Activated CD4-positive, alpha-beta T cell treated with anti-CD3 and anti-CD28 coated beads, Interleukin-2, amount 10 ng/mL, durations not matched to agents 7 days and 5 days (primary cell): Measurements from ENCODE around the gene CHAF1A. TPM values are rescaled to one million over a fixed set of nuclear protein-coding genes. Genes with fewer than 3 reads are reported as not detected.

Experiments
- CTCF ChIA-PET: fragments of 350-600 bp; sonication (Branson Sonifier 250); formaldehyde crosslinking; loops from one replicate; lab custom pipeline; 2021; ENCODE audit warnings: antibody characterized with exemption; lab: Charles Lee
- POLR2A ChIA-PET: fragments of 350-600 bp; sonication (Branson Sonifier 250); formaldehyde crosslinking; loops from one replicate; lab custom pipeline; 2021; ENCODE audit warnings: antibody characterized with exemption; lab: Charles Lee
- DNase-seq: peaks from one replicate; pipeline ENCODE4 v3.0.0-alpha.2; 2020
- H3K27ac Mint-ChIP-seq: one replicate; pipeline ENCODE4 v1.8.0; 2021; ENCODE audit warnings: mild to moderate bottlenecking, moderate library complexity, mixed read lengths
- H3K27me3 Mint-ChIP-seq: one replicate; pipeline ENCODE4 v1.8.0; 2021; ENCODE audit warnings: mixed read lengths
- H3K36me3 Mint-ChIP-seq: one replicate; pipeline ENCODE4 v1.8.0; 2021; ENCODE audit warnings: low read depth, mixed read lengths
- H3K4me1 Mint-ChIP-seq: one replicate; pipeline ENCODE4 v1.8.0; 2021; ENCODE audit warnings: mixed read lengths
- H3K4me3 Mint-ChIP-seq: one replicate; pipeline ENCODE4 v1.8.0; 2021; ENCODE audit warnings: mild to moderate bottlenecking, moderate library complexity, mixed read lengths
- H3K9me3 Mint-ChIP-seq: one replicate; pipeline ENCODE4 v1.8.0; 2021; ENCODE audit warnings: mixed read lengths
- total RNA-seq, 2 experiments: library from RNA; stranded (reverse); gene quantifications; one replicate each; pipeline ENCODE4 v1.2.3, GENCODE V29; 2021

Gene CHAF1A, protein sequence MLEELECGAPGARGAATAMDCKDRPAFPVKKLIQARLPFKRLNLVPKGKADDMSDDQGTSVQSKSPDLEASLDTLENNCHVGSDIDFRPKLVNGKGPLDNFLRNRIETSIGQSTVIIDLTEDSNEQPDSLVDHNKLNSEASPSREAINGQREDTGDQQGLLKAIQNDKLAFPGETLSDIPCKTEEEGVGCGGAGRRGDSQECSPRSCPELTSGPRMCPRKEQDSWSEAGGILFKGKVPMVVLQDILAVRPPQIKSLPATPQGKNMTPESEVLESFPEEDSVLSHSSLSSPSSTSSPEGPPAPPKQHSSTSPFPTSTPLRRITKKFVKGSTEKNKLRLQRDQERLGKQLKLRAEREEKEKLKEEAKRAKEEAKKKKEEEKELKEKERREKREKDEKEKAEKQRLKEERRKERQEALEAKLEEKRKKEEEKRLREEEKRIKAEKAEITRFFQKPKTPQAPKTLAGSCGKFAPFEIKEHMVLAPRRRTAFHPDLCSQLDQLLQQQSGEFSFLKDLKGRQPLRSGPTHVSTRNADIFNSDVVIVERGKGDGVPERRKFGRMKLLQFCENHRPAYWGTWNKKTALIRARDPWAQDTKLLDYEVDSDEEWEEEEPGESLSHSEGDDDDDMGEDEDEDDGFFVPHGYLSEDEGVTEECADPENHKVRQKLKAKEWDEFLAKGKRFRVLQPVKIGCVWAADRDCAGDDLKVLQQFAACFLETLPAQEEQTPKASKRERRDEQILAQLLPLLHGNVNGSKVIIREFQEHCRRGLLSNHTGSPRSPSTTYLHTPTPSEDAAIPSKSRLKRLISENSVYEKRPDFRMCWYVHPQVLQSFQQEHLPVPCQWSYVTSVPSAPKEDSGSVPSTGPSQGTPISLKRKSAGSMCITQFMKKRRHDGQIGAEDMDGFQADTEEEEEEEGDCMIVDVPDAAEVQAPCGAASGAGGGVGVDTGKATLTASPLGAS
- 10 to 100 TPM; 77.1 to 83.7 TPM for total RNA-seq

DNA sequence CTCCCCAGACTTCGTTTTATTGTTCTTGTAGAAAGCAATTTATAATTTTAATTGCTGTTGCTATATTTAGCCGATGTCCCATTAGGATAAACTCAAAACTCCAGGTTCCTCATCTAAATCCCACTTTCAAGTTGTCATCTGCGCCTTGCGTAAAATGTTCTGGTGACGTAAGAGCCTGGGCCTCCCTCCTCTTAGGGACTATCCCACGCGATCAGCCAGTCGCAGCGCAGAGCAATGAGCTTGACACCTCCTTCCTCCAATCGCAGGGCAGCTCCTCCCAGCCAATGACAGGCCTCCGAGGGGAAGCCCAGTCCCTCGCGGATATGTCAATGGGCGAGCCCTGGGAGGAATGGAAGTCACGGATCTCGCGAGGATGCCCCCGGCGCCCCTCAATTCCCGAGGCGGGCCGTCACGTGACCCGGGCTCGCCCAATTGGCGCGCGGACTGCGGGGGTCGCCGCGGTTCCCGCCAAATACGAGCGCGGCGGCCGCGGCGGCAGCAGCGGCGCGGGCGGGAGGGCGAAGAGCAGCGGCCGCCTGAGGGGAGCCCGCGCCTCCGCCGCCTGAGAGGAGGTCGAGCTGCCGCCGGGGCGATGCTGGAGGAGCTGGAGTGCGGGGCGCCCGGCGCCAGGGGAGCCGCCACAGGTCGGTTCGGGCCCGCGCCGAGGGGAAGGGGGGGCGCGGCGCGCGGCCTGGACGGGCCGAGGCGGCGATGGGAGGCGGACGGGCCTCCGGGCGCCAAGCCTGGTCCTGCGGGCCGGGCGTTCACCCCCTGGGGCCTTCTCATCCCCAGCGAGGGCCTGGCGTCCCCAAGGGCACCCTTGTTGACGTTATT, at the start of gene CHAF1A:
Gene CHAF1A, plus strand, starts transcription at position 470 of the 834 bp plus-strand sequence. Its CDS starts 123 bp downstream, at position 593.
- ChIA-PET CTCF (interaction anchor here (0.7 to 3.3 kb wide), 6 partner anchors 10 to 389 kb away, joined by 3 to 52 read pairs (median 10); partner anchors contain the start of gene FEM1A), POLR2A (interaction anchor here (0.6 kb wide), 2 partner anchors 27 to 64 kb away, joined by 3 to 10 read pairs; no protein-coding TSS in a partner anchor)
- H3K36me3 Mint-ChIP-seq, result peaks cover 35% of the 10 kb centered on the region
- peaks cover 61% of the 10 kb centered on the region for H3K4me1 Mint-ChIP-seq
- H3K27ac Mint-ChIP-seq, result peak within 1 kb of the TSS; percentile 95
- DNase-seq, result peak; percentile 100
- H3K9me3 Mint-ChIP-seq, result no peaks in the 10 kb centered on the region
- peak within 1 kb of the TSS; percentile 96 for H3K4me3 Mint-ChIP-seq
- no peaks in the 10 kb centered on the region for H3K27me3 Mint-ChIP-seq

DNA sequence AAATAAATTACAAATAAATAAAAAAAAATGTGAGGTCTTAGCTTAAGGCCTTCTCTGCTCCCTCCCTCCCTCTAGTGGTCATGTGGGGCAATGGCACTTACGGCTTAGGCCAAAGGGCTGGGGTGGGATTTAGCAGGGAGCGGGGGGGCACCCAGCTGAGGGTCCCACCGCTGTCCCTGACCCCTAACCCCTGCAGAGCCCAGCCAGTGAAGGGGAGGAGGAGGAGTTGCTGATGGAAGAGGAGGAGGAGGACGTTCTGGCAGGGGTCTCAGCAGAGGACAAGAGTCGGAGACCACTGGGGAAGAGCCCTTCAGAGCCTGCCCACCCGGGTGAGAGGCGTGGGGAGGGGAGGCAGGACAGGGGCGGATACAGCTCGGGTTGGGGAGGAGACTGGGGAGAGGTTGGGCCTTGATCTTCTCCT, 49.7 kb upstream of the CHAF1A start:
- DNase-seq, result peak; percentile 71
- no peak overlapping the region for H3K4me3 Mint-ChIP-seq
- H3K27ac Mint-ChIP-seq, result no peak overlapping the region
- CTCF ChIA-PET, result interaction anchor here (0.6 to 2.9 kb wide), 13 partner anchors 10 to 101 kb away, joined by 3 to 29 read pairs (median 4); partner anchors contain the start of genes MPND and SH3GL1
- H3K27me3 Mint-ChIP-seq, result no peaks in the 10 kb centered on the region
- H3K9me3 Mint-ChIP-seq, result no peaks in the 10 kb centered on the region
- POLR2A ChIA-PET, result interaction anchor here (1.4 to 1.7 kb wide), 2 partner anchors 10 to 86 kb away, joined by 3 to 4 read pairs; no protein-coding TSS in a partner anchor
- H3K4me1 Mint-ChIP-seq, result peaks cover 2% of the 10 kb centered on the region
- peaks cover 7% of the 10 kb centered on the region for H3K36me3 Mint-ChIP-seq

DNA sequence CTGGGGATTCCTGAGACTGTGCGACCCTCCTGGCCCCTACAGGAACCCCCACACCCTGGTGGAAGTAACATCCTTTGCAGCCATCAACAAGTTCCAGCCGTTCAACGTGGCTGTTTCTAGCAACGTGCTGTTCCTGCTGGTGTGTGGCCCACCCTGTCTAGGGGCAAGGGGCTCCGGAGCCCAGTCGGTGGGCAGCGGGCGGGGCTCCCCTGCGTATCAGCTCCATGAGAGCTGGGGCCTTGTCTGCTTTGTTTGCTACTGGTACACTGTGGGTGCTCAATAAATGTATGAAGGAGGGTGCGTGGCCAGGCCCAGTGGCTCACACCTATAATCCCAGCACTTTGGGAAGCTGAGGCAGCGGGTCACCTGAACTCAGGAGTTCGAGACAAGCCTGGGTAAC, 48.2 kb upstream of the CHAF1A start:
- CTCF ChIA-PET, result interaction anchor here (0.8 to 2.9 kb wide), 3 partner anchors 8 to 87 kb away, joined by 3 to 19 read pairs (median 14); partner anchors contain the start of gene MPND
- H3K27ac Mint-ChIP-seq, result peak overlapping the region; percentile 51
- POLR2A ChIA-PET, result no interaction called here

DNA sequence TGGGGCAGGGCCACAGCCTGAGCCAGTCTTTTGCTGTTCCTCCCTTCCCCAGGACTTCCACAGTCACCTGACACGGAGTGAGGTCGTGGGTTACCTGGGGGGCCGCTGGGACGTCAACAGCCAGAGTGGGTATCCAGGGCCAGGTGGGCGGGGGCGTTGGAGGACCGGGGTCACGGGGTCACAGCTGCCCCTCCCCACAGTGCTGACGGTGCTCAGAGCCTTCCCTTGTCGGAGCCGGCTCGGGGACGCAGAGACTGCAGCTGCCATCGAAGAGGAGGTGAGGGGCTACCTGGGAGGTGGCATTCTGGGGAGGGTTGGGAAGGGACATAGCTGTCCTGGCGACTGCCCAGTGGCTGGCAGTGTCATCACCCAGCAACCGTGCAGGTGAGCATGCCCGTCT, 47.5 kb upstream of the CHAF1A start:
- Mint-ChIP-seq H3K27me3 (no peaks in the 10 kb centered on the region), H3K4me1 (peaks cover 2% of the 10 kb centered on the region), H3K9me3 (no peaks in the 10 kb centered on the region), H3K4me3 (no peak overlapping the region), H3K27ac (no peak overlapping the region), H3K36me3 (peaks cover 7% of the 10 kb centered on the region)
- DNase-seq, result no peak
- CTCF ChIA-PET, result interaction anchor here (0.7 to 0.8 kb wide), 2 partner anchors 12 to 15 kb away, joined by 3 read pairs; partner anchors contain the start of gene MPND
- POLR2A ChIA-PET, result no interaction called here

More for the DNA sequence above, 48.2 kb upstream of the CHAF1A start:
- no peaks in the 10 kb centered on the region for H3K9me3 Mint-ChIP-seq
- H3K4me3 Mint-ChIP-seq, result no peak overlapping the region
- H3K4me1 Mint-ChIP-seq, result peaks cover 2% of the 10 kb centered on the region
- no peaks in the 10 kb centered on the region for H3K27me3 Mint-ChIP-seq
- H3K36me3 Mint-ChIP-seq, result peaks cover 9% of the 10 kb centered on the region
- no peak for DNase-seq

DNA sequence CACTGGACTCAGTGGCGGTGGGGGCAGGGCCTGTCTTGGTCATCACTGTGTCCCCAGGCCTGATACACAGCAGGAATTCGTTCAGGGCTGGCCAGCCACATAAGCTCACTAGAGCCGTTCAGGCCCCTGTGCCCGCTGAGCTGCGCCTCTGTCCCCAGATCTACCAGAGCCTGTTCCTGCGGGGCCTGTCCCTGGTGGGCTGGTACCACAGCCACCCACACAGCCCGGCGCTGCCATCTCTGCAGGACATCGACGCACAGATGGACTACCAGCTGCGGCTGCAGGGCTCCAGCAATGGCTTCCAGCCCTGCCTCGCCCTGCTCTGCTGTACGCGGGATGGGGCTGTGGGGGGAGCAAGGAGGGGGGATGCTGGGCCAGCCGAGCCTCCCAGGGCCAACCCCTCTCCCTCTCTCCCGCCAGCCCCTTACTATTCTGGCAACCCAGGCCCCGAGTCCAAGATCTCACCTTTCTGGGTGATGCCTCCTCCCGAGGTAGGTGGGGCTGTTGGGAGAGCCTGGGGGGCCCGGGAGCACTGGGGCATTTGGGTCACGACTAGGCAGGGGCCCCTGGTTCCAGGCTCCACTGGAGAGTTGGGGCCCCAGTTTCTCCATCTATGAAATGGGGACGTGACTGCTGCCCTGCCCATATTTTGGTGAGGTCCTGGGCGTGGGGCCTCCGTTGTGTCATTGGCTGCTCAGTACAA, 45.2 kb upstream of the CHAF1A start:
- CTCF ChIA-PET, result interaction anchor here (0.6 to 1.3 kb wide), 2 partner anchors 43 to 91 kb away, joined by 3 to 4 read pairs; partner anchors contain the start of gene SH3GL1
- Mint-ChIP-seq H3K4me3 (no peak overlapping the region), H3K9me3 (no peaks in the 10 kb centered on the region), H3K27me3 (no peaks in the 10 kb centered on the region), H3K4me1 (peaks cover 3% of the 10 kb centered on the region), H3K27ac (no peak overlapping the region), H3K36me3 (peaks cover 14% of the 10 kb centered on the region)
- DNase-seq, result no peak
- POLR2A ChIA-PET, result no interaction called here

DNA sequence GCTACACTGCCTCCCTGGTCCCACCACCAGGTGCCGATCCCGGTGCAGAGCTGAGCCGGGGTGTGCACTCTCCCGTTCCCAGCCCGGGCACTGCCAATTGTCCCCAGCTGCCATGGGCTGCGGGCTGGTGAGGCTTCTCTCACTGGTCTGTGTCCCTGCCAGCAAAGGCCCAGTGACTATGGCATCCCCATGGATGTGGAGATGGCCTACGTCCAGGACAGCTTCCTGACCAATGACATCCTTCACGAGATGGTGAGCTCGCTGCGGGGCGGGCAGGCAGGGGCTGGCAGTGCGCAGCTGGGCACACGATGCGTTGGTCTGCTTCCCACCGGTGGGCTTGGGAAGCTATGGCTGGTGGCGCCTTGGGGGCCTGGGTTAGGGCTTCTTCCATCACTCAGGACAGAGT, 44.5 kb upstream of the CHAF1A start:
- Mint-ChIP-seq H3K9me3 (no peaks in the 10 kb centered on the region), H3K4me3 (no peak overlapping the region), H3K27me3 (no peaks in the 10 kb centered on the region), H3K4me1 (peaks cover 2% of the 10 kb centered on the region), H3K36me3 (peaks cover 14% of the 10 kb centered on the region), H3K27ac (no peak overlapping the region)
- CTCF ChIA-PET, result interaction anchor here (0.6 to 1.3 kb wide), 2 partner anchors 43 to 1285 kb away, joined by 4 to 5 read pairs; partner anchors contain the start of gene SH3GL1
- POLR2A ChIA-PET, result no interaction called here
- no peak for DNase-seq

DNA sequence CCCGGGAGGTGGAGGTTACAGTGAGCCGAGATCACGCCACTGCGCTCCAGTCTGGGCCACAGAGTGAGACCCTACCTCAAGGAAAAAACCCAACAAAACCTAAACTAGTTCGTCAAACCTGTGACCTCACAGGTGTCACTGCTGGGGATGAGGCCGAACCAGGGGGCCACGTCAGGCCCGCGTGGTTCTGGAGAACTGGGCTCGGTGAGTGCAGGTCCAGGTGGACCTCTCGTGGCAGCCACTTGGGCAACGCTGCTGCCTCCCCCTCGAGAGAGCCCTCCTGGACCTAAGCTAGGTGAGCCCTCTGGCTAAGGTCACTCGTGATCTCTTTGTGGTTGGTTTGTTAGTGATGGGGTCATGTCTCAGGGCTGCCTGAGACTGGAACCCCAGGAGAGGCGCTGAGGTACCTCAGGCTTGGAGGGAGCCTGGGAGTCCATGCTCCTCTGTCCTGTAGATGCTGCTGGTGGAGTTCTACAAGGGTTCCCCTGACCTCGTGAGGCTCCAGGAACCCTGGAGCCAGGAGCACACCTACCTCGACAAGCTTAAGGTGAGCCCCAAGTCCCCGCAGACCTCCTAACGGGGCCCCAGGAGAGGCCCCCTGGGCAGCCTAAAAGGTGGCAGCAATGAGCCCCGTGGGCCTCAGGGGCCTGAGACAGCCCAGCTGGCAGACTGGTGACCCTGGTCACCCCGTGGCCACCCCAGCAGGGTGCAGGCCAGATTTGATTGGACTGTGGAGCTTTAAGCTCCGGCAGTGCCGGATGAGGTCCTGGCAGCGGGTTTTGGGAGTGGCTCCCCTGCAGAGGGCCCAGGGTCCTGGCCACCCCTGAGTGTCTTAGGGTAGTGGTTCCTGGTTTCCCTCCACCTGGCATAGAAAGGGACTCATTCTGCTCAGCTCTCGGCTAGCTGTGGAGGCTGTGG, 43.5 kb upstream of the CHAF1A start:
- Mint-ChIP-seq H3K36me3 (peaks cover 17% of the 10 kb centered on the region), H3K27ac (no peak overlapping the region), H3K27me3 (no peaks in the 10 kb centered on the region), H3K4me3 (no peak overlapping the region), H3K9me3 (no peaks in the 10 kb centered on the region), H3K4me1 (peaks cover 2% of the 10 kb centered on the region)
- ChIA-PET CTCF (interaction anchor here (1.7 kb wide), 1 partner anchor 41 kb away, joined by 5 read pairs; the partner anchor contains the start of gene SH3GL1), POLR2A (no interaction called here)
- DNase-seq, result no peak

DNA sequence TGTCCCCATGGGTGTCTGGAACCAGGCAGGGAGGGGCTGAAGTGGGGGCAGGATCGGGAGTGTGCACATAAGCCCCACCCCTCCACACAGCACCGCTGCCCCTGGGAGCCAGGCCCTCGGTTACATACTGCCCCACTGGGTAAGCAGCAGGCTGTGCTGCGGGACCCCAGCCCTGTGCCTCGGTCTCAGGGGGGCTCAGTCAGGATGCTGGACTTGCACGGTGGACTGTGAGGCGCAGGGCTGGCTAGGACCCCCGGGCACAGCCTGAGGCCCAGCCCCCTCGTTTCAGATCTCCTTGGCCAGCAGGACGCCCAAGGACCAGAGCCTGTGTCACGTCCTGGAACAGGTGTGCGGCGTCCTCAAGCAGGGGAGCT, 42.8 kb upstream of the CHAF1A start:
- H3K27me3 Mint-ChIP-seq, result no peaks in the 10 kb centered on the region
- H3K36me3 Mint-ChIP-seq, result peaks cover 21% of the 10 kb centered on the region
- no peak overlapping the region for H3K4me3 Mint-ChIP-seq
- DNase-seq, result no peak
- H3K4me1 Mint-ChIP-seq, result peaks cover 2% of the 10 kb centered on the region
- H3K9me3 Mint-ChIP-seq, result no peaks in the 10 kb centered on the region
- no peak overlapping the region for H3K27ac Mint-ChIP-seq
- CTCF ChIA-PET, result interaction anchor here (1.7 kb wide), 1 partner anchor 41 kb away, joined by 5 read pairs; the partner anchor contains the start of gene SH3GL1
- POLR2A ChIA-PET, result no interaction called here

DNA sequence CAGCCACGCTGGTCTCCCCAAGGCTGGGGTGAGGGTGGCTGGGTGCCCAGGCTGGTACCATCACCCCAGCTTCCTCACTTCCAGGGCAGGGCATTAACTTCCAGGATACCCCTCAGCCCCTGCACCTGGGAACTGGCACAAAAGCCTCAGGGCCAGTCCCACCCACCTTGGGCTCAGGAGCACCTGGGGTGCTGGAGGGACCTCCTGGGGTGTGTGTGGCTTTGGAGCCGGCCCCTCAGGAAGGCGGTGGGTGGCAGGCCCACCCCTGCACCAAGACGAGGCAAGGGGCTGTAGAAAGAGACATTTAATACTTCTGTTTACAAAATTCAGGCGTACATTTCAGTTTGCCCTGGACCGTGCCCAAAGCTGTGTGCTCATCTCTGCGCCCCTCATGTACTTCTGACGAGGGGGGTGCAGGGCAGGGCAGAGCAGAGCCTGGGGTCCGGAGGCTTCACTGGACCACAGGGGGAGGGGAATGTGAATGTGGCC, 42.3 kb upstream of the CHAF1A start:
- Mint-ChIP-seq H3K36me3 (peaks cover 24% of the 10 kb centered on the region), H3K27me3 (no peaks in the 10 kb centered on the region), H3K4me1 (peaks cover 4% of the 10 kb centered on the region), H3K4me3 (no peak overlapping the region), H3K27ac (no peak overlapping the region), H3K9me3 (no peaks in the 10 kb centered on the region)
- ChIA-PET CTCF (interaction anchor here (0.7 to 1.7 kb wide), 3 partner anchors 40 to 93 kb away, joined by 3 to 5 read pairs (median 4); partner anchors contain the start of gene SH3GL1), POLR2A (no interaction called here)
- DNase-seq, result no peak

DNA sequence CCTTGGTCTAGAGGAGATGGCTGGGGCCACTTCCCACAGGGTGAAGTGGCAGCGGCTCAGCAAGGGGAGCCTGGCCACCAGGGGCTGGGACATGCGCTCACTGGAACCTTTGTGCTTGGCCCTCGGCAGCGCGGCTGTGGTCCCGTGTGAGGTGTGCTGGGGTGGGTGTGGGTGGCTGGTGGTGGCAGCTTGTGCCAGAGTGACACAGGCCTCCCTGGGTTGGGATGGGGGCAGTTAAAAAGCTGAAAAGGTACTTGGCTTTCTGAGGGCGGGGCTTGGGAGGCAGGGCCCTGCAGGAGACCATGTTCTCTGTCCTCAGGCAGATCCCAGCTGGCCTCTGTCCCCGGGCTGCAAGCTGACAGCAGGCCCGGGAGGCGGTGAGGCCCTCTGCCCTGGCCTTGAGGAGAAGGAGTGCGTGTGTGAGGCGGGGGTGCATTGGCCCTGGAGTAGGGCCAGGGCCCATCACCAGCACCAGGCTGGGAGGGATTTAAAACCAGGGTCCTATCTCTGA, 41.7 kb upstream of the CHAF1A start:
- H3K4me1 Mint-ChIP-seq, result peaks cover 4% of the 10 kb centered on the region
- H3K9me3 Mint-ChIP-seq, result no peaks in the 10 kb centered on the region
- ChIA-PET CTCF (interaction anchor here (0.7 to 0.8 kb wide), 2 partner anchors 93 to 94 kb away, joined by 3 to 4 read pairs; no protein-coding TSS in a partner anchor), POLR2A (no interaction called here)
- no peak for DNase-seq
- H3K4me3 Mint-ChIP-seq, result no peak overlapping the region
- H3K27me3 Mint-ChIP-seq, result no peaks in the 10 kb centered on the region
- H3K36me3 Mint-ChIP-seq, result peaks cover 24% of the 10 kb centered on the region
- no peak overlapping the region for H3K27ac Mint-ChIP-seq
